SK-N-MC (cell line): ENCODE results near the gene GSG1L.

ENCODE experiments used
- DNase-seq: peaks from one replicate; pipeline ENCODE4 v3.0.0-alpha.2; 2011; ENCODE audit warnings: low read depth, low spot score
- H3K27ac ChIP-seq: fragments of 200-600 bp; sonication (generic); 2 replicates; pipeline ENCODE4 v1.5.1; 2016; ENCODE audit warnings: mixed run types
- H3K36me3 ChIP-seq: fragments of 200-600 bp; sonication (generic); 2 replicates; pipeline ENCODE4 v1.6.1; 2017; ENCODE audit warnings: antibody characterized with exemption, low read length, mixed read lengths; ENCODE audit not compliant: insufficient read depth
- H3K4me3 ChIP-seq: fragments of 200-600 bp; sonication (generic); 2 replicates; pipeline ENCODE4 v1.5.1; 2016
- H3K9ac ChIP-seq: fragments of 200-600 bp; sonication (generic); 2 replicates; pipeline ENCODE4 v1.8.0; 2017; ENCODE audit warnings: mixed run types, mixed read lengths; ENCODE audit not compliant: insufficient read length
- H3K9me3 ChIP-seq: fragments of 200-600 bp; sonication (generic); 2 replicates; pipeline ENCODE4 v1.6.1; 2017; ENCODE audit warnings: low read depth, mild to moderate bottlenecking, antibody characterized with exemption, low read length, moderate library complexity, mixed read lengths
- EZH2 ChIP-seq: fragments of 200-600 bp; sonication (generic); IDR thresholded peaks from one replicate; pipeline ENCODE4 v1.6.1; 2017; ENCODE audit warnings: antibody characterized with exemption
- FOXP2 ChIP-seq: optimal IDR thresholded peaks from 2 replicates; pipeline ENCODE3; 2011; ENCODE audit warnings: mild to moderate bottlenecking, moderate library complexity; ENCODE audit not compliant: insufficient read depth; ENCODE audit errors: extremely low read length, control extremely low read depth
- POLR2AphosphoS5 ChIP-seq: IDR thresholded peaks from 2 replicates; pipeline ENCODE4 v1.6.1; 2012; ENCODE audit warnings: mild to moderate bottlenecking, low read depth, low read length, borderline replicate concordance

GSG1L gene

DNA sequence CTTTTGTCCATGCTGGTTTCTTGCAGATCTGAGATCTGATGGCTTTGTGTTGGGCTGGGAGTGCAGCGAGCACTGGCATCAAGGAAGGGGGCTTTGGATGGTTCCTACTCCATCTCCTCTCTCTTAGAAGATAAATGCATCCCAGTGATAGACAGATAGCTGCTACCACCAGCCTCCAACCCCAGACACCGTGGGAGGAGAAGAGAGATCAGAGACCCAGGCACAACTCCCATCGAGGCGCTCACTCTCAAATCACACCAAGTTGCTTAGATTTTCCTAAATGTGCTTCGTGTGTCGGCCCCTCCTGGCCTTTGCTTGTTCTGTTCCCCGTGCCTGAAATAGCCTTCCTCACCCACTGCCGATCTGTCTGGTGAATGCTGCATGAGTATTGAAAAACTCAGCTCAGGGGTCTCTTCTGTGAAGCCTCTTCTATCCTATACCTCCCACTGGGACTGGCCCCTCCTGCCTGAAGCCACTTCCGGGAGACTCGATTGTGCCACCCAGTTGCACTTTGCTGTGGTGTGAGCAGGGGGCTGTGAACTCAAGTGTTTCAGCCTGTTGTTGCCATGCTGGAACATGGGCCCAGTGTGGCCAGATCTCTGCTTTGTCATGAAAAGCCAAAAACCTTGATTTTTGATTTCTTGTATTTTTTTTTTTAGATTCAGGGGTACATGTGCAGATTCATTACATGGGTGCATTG is 242.7 kb downstream of the GSG1L start:
- H3K9ac ChIP-seq, result no peak overlapping the region
- DNase-seq, result no peak
- H3K36me3 ChIP-seq, result no peaks in the 10 kb centered on the region
- H3K9me3 ChIP-seq, result no peaks in the 10 kb centered on the region
- TF ChIP-seq FOXP2, result no peak
- H3K4me3 ChIP-seq, result no peak overlapping the region
- no peak overlapping the region for H3K27ac ChIP-seq

DNA sequence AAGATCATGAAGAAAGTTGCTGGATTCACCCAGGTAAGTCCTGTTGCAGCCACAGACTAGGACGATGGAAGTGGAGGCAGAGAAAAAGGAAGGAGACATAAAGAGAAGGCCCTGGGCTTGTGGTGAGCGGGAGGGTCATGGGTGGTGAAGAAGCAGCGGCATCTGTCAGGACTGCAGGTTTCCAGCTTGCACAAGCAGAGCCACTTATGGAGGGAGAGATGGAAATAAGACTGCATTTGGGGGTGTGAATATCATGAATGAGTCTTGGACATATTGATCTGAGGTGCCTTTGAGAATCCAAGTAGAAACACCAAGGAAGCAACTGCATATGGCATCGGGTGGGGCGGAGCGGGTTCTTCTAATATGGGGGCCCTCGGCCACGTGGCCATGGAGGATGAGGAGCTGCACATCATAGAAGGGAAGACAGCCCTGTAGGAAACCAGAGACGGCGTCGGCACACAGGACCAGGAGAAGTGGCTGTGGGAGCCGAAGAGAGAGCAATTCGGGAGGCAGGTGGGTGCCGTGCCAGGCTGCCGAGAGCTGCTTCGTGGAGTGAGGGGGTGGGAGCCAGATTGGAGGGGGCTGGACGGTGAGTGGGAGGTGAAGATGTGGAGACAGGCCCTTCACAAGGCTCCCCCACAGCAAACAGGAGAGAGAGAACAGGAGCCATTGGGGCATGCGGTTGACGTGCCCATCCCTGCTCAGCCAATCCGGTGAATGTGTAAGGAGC is 243.5 kb downstream of the GSG1L start:
- H3K4me3 ChIP-seq, result no peak overlapping the region
- H3K36me3 ChIP-seq, result no peaks in the 10 kb centered on the region
- H3K27ac ChIP-seq, result no peak overlapping the region
- TF ChIP-seq FOXP2, result no peak
- TF ChIP-seq EZH2, result no peak
- no peak for TF ChIP-seq POLR2AphosphoS5
- DNase-seq, result no peak
- no peaks in the 10 kb centered on the region for H3K9me3 ChIP-seq
- no peak overlapping the region for H3K9ac ChIP-seq

DNA sequence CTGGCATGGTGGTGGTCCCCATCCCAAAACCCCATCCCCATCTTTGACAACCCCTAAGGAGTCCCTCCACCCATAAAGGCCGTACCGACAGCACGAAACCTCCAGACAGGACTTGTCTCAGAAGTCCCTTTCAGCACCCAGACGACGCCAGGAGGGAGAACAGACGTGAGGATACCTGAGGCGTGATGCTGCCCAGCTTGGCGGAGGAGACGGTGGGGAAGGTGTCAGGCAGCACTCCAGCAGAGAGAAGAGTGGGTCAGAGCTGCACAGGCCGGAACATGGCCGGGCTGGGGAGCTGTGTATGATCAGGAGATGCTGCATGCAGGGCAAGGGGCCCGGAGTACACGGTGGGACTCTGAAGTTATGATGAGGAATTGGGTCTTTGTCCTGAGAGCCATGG is 244.2 kb downstream of the GSG1L start:
- TF ChIP-seq FOXP2 (no peak), POLR2AphosphoS5 (no peak), EZH2 (no peak)

DNA sequence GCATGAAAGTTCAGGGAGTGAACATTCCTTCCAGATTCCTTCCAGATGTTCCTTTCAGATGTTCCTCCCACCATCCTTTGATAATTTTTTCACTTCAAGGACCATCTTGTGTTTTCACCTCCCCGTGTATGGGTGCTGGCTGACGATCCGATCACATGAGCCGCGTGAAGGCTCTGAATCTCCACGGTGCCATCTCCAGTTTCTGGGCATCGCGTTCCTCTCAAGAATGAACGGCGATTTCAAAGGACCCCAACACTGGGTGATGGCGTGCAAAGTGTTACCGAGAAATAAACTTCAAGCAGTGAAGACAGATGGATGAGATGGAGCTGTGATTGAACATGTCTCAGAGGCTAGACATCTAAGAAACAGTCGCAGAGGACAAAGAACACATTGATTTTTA is 245.3 kb downstream of the GSG1L start:
- Histone ChIP-seq H3K36me3 (no peaks in the 10 kb centered on the region), H3K9ac (no peak overlapping the region), H3K4me3 (no peak overlapping the region), H3K27ac (no peak overlapping the region), H3K9me3 (no peaks in the 10 kb centered on the region)
- no peak for DNase-seq
- no peak for TF ChIP-seq POLR2AphosphoS5
- peak; percentile 64 for TF ChIP-seq EZH2
- TF ChIP-seq FOXP2, result no peak

More for the DNA sequence above, 244.2 kb downstream of the GSG1L start:
- H3K36me3 ChIP-seq, result no peaks in the 10 kb centered on the region
- DNase-seq, result no peak
- H3K27ac ChIP-seq, result no peak overlapping the region
- H3K9me3 ChIP-seq, result no peaks in the 10 kb centered on the region
- H3K9ac ChIP-seq, result no peak overlapping the region
- no peak overlapping the region for H3K4me3 ChIP-seq

DNA sequence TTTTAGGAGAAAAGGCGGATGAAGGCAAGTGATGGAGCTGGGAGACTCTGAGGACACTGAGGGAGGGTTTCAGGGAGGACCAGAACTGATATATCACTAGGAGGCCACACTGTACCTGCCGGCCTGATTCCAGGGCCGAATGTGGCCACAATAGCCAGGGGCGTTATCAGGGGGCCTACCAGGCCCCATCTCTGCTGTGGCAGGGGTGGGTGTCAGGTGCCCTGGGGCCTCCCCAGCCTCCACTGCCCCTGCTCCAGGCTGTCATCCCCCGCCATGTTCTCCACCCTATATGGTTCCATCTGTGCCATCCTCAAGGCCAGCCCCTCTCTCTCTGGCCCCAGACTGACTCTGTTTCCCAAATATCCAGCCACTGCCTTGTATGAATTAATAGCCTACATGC is 246.5 kb downstream of the GSG1L start:
- TF ChIP-seq EZH2 (no peak), POLR2AphosphoS5 (no peak), FOXP2 (no peak)
- Histone ChIP-seq H3K4me3 (no peak overlapping the region), H3K9ac (no peak overlapping the region), H3K36me3 (no peaks in the 10 kb centered on the region), H3K27ac (no peak overlapping the region), H3K9me3 (no peaks in the 10 kb centered on the region)
- no peak for DNase-seq

DNA sequence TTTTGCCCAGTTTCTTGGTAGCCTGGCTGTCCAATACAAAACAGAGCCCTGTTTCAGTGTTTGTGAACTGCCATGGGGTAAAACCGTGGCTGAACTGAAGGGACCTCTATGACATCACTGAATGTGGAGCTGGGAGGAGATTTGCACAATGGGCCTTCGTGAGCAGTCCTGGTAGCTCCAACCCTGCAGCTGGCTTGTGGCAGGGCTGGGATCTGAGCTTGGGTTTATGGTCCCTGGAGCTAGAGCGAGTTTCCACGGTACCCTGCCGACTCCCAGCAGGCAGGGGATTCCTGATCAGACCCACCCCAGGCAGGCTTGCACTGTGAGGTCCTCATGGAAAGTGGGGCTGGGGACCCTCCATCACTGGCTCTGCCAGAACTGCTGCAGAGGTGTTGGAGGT is 247.0 kb downstream of the GSG1L start:
- no peak overlapping the region for H3K27ac ChIP-seq
- H3K9ac ChIP-seq, result no peak overlapping the region
- H3K36me3 ChIP-seq, result no peaks in the 10 kb centered on the region
- DNase-seq, result no peak
- H3K9me3 ChIP-seq, result no peaks in the 10 kb centered on the region
- no peak overlapping the region for H3K4me3 ChIP-seq
- TF ChIP-seq FOXP2 (no peak), EZH2 (no peak), POLR2AphosphoS5 (no peak)

DNA sequence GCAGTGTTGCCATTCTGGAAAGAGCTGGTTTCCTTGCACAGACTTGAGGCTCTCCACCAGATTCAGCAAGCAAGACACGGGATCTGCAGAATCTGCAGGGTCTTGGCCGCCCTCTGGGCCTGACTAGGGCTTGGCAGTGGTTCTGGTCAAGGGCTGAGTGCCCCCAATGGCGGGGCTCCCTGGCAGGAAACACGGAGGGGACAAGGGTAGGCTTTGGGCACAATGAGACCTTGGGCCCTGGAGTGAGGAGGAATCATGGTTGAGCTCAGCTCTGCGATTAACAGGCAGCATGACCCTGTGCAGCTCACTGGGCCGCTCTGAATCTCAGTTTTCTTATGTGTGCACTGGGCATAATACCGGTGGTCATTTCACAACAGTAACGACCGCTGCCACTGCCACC is 249.9 kb downstream of the GSG1L start:
- no peak overlapping the region for H3K4me3 ChIP-seq
- TF ChIP-seq EZH2 (no peak), POLR2AphosphoS5 (no peak), FOXP2 (no peak)
- H3K27ac ChIP-seq, result no peak overlapping the region
- DNase-seq, result no peak
- H3K9me3 ChIP-seq, result no peaks in the 10 kb centered on the region
- H3K9ac ChIP-seq, result no peak overlapping the region
- H3K36me3 ChIP-seq, result no peaks in the 10 kb centered on the region

DNA sequence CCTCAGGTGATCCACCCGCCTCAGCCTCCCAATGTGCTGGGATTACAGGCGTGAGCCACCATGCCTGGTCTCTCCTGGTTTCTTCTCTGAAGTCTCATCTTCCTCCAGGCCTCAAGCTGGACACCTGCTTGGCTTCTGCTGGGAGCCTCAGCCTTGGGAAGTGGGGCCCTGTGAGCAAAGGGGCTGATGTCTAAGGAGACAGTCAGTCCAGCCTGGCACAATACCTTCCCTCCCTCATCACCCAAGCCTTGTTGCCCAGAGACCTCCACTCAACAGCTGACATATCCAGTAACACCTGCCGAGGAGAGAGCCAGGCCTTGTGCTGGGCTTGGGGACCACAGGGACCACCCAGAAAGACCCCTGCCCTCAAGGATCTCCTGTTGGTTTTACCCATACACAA is 251.6 kb downstream of the GSG1L start:
- Histone ChIP-seq H3K9ac (no peak overlapping the region), H3K9me3 (no peaks in the 10 kb centered on the region), H3K36me3 (no peaks in the 10 kb centered on the region), H3K4me3 (no peak overlapping the region), H3K27ac (no peak overlapping the region)
- TF ChIP-seq FOXP2 (no peak), EZH2 (no peak), POLR2AphosphoS5 (no peak)
- DNase-seq, result no peak
